Measurements from ENCODE around the gene ZNF521. TPM values are rescaled to one million over a fixed set of nuclear protein-coding genes. Genes with fewer than 3 reads are reported as not detected.

ZNF521 gene
- total and polyA plus RNA-seq, 10 of the 15 experiments (the other 5 are each of a cell fraction or from before 2014, with no cell fraction given): 0.02 to 0.05 (median 0.04) TPM; not detected in 6

DNA sequence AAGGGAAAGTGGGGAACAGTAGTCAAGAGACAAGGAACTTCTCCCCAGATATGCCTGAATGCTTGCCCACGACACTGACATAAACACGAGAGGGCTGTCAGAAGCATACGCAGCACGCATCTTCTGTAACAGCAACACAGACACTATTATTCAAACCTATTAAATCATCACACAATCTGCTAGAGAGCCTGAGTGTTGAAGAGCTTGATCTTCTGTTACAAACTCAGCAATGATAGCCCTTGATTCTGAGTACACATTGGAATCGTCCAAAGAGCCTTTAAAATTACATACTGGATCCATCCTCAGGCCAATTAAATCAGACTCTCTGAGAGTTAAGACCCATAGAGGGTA is 111.6 kb downstream of the ZNF521 start:
- Histone ChIP-seq H3K27ac (ENCODE audit: control insufficient read depth, insufficient read depth) (no peak overlapping the region), H4K20me1 (ENCODE audit: control insufficient read depth, insufficient read depth) (no peaks in the 10 kb centered on the region), H3K79me2 (ENCODE audit: control insufficient read depth, insufficient read depth, low read length) (no peaks in the 10 kb centered on the region), H3K9ac (ENCODE audit: control insufficient read depth, insufficient read depth, low read length) (no peak overlapping the region), H3K36me3 (ENCODE audit: control insufficient read depth in 2 of 2, insufficient read depth in 2 of 2, low read length in 1 of 2) (no peaks in the 10 kb centered on the region), H3K27me3 (replicated peaks in 1 of 2; ENCODE audit: control insufficient read depth in 2 of 2, insufficient read depth in 2 of 2, low read length in 1 of 2) (no peaks in the 10 kb centered on the region), H3K4me3 (no peak overlapping the region), H3K9me3 (replicated peaks; ENCODE audit: control insufficient read depth, insufficient read depth, low read length) (no peaks in the 10 kb centered on the region), H3K4me1 (ENCODE audit: control insufficient read depth, insufficient read depth, low read length) (no peaks in the 10 kb centered on the region), H2AFZ (ENCODE audit: control insufficient read depth, low read depth, low read length) (no peak overlapping the region), H3K4me2 (ENCODE audit: control insufficient read depth, insufficient read depth) (no peak overlapping the region)
- intact Hi-C loops (cut with micrococcal nuclease; ENCODE audit: unreplicated experiment) (no loop called here), in situ Hi-C loops (cut with MboI) (no loop called here)
- 54% methylated on average over 5 of the region's 5 CpGs for WGBS (ENCODE audit: insufficient coverage, insufficient replicate concordance, low lambda C conversion rate, missing lambda C conversion rate)
- ChIA-PET POLR2A (interaction anchor here (0.5 kb wide), 1 partner anchor 319 kb away, joined by 10 read pairs; no protein-coding TSS in a partner anchor), RAD21 (ENCODE audit: unreplicated experiment) (no interaction called here), CTCF (no interaction called here), SMC1A (ENCODE audit: uncharacterized antibody, unreplicated experiment) (no interaction called here)
- ATAC-seq (no peak), DNase-seq (ENCODE audit: low read depth, low spot score) (no peak), FAIRE-seq (no peak)
- no TSS peak for BruUV-seq (replicated peaks)
- no peak for TF ChIP-seq BCLAF1 (IDR thresholded peaks at IDR 0.05)
- no peak for TF ChIP-seq NBN (IDR thresholded peaks at IDR 0.05)
- TF ChIP-seq, protein P1, sequence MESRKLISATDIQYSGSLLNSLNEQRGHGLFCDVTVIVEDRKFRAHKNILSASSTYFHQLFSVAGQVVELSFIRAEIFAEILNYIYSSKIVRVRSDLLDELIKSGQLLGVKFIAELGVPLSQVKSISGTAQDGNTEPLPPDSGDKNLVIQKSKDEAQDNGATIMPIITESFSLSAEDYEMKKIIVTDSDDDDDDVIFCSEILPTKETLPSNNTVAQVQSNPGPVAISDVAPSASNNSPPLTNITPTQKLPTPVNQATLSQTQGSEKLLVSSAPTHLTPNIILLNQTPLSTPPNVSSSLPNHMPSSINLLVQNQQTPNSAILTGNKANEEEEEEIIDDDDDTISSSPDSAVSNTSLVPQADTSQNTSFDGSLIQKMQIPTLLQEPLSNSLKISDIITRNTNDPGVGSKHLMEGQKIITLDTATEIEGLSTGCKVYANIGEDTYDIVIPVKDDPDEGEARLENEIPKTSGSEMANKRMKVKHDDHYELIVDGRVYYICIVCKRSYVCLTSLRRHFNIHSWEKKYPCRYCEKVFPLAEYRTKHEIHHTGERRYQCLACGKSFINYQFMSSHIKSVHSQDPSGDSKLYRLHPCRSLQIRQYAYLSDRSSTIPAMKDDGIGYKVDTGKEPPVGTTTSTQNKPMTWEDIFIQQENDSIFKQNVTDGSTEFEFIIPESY (IDR thresholded peaks at IDR 0.05): no peak
- TF ChIP-seq NFIC (IDR thresholded peaks at IDR 0.05; ENCODE audit: low read depth, low read length): no peak
- TF ChIP-seq LARP7 (IDR thresholded peaks at IDR 0.05): no peak
- no peak for TF ChIP-seq ELK1 (IDR thresholded peaks at IDR 0.05; ENCODE audit: low read depth, low read length)
- no peak for TF ChIP-seq SUPT20H (IDR thresholded peaks at IDR 0.05; ENCODE audit: borderline replicate concordance, control insufficient read depth, low read depth, low read length)
- TF ChIP-seq BCL11A (IDR thresholded peaks at IDR 0.05; ENCODE audit: low read depth, low read length): no peak
- no peak for TF ChIP-seq PAX8 (IDR thresholded peaks at IDR 0.05)
- TF ChIP-seq IRF3 (IDR thresholded peaks at IDR 0.05): no peak
- TF ChIP-seq IRF4 (IDR thresholded peaks at IDR 0.05; ENCODE audit: low read depth, low read length): no peak
- TF ChIP-seq RUNX3 (IDR thresholded peaks at IDR 0.05; ENCODE audit: low read length): no peak
- no peak for TF ChIP-seq PBX3 (IDR thresholded peaks at IDR 0.05; ENCODE audit: insufficient replicate concordance, low read depth, low read length)
- TF ChIP-seq NR2C2 (IDR thresholded peaks at IDR 0.05; ENCODE audit: borderline replicate concordance, control insufficient read depth, insufficient read length, low read depth): no peak
- TF ChIP-seq, protein P2, sequence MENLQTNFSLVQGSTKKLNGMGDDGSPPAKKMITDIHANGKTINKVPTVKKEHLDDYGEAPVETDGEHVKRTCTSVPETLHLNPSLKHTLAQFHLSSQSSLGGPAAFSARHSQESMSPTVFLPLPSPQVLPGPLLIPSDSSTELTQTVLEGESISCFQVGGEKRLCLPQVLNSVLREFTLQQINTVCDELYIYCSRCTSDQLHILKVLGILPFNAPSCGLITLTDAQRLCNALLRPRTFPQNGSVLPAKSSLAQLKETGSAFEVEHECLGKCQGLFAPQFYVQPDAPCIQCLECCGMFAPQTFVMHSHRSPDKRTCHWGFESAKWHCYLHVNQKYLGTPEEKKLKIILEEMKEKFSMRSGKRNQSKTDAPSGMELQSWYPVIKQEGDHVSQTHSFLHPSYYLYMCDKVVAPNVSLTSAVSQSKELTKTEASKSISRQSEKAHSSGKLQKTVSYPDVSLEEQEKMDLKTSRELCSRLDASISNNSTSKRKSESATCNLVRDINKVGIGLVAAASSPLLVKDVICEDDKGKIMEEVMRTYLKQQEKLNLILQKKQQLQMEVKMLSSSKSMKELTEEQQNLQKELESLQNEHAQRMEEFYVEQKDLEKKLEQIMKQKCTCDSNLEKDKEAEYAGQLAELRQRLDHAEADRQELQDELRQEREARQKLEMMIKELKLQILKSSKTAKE (IDR thresholded peaks at IDR 0.05; ENCODE audit: low read depth, poor library complexity, severe bottlenecking): no peak
